A673 (cell line): ENCODE measurements around the gene XDH. TPM values are rescaled to one million over a fixed set of nuclear protein-coding genes. Genes with fewer than 3 reads are reported as not detected.

ENCODE experiments used
- BruUV-seq: library from RNA; stranded (reverse); fragments of 400-500 nt; replicated peaks from 2 replicates; lab custom pipeline; 2021; lab: Mats Ljungman, UMichigan
- CTCF ChIA-PET: fragments of 300-600 bp; sonication (Branson Sonifier 250); formaldehyde crosslinking; loops from one replicate; lab custom pipeline; 2022; ENCODE audit warnings: antibody characterized with exemption; lab: Charles Lee
- POLR2A ChIA-PET: fragments of 300-600 bp; sonication (Branson Sonifier 250); formaldehyde crosslinking; loops from one replicate; lab custom pipeline; 2022; ENCODE audit warnings: antibody characterized with exemption; ENCODE audit not compliant: low non-redundant PET; lab: Charles Lee
- DNase-seq: peaks from one replicate; pipeline ENCODE4 v3.0.0-alpha.2; 2015; ENCODE audit warnings: low spot score
- H3K27ac ChIP-seq: fragments of 200-600 bp; sonication (generic); 2 replicates; pipeline ENCODE4 v1.5.1; 2016; ENCODE audit warnings: mixed run types, low read depth, mild to moderate bottlenecking, mixed read lengths, antibody characterized with exemption, low read length; ENCODE audit not compliant: poor library complexity, severe bottlenecking
- H3K27me3 ChIP-seq: fragments of 200-600 bp; sonication (generic); replicated peaks from 2 replicates; pipeline ENCODE4 v1.6.1; 2017; ENCODE audit warnings: mixed run types, low read depth, mild to moderate bottlenecking, mixed read lengths, antibody characterized with exemption, low read length; ENCODE audit not compliant: insufficient read depth, poor library complexity
- H3K36me3 ChIP-seq: fragments of 200-600 bp; sonication (generic); 2 replicates; pipeline ENCODE4 v1.6.1; 2016; ENCODE audit warnings: mixed run types, mild to moderate bottlenecking, mixed read lengths, antibody characterized with exemption, low read length; ENCODE audit not compliant: insufficient read depth, poor library complexity, severe bottlenecking
- H3K4me1 ChIP-seq: fragments of 200-600 bp; sonication (generic); 2 replicates; pipeline ENCODE4 v1.6.1; 2017; ENCODE audit warnings: mixed run types, mild to moderate bottlenecking, mixed read lengths, antibody characterized with exemption, low read length; ENCODE audit not compliant: insufficient read depth, poor library complexity, severe bottlenecking
- H3K4me3 ChIP-seq: fragments of 200-600 bp; sonication (generic); 2 replicates; pipeline ENCODE4 v1.5.1; 2016; ENCODE audit warnings: low read depth, mixed run types, mild to moderate bottlenecking, mixed read lengths, low read length; ENCODE audit not compliant: poor library complexity, severe bottlenecking
- H3K9me3 ChIP-seq: fragments of 200-600 bp; sonication (generic); 2 replicates; pipeline ENCODE4 v1.6.1; 2016; ENCODE audit warnings: mixed run types, low read depth, mild to moderate bottlenecking, mixed read lengths, antibody characterized with exemption, low read length; ENCODE audit not compliant: poor library complexity, severe bottlenecking
- EZH2 ChIP-seq: fragments of 200-600 bp; sonication (generic); IDR thresholded peaks from 2 replicates; pipeline ENCODE4 v1.6.1; 2017; ENCODE audit warnings: borderline replicate concordance, low read depth, mild to moderate bottlenecking, mixed read lengths, antibody characterized with exemption, low read length; ENCODE audit not compliant: poor library complexity, severe bottlenecking
- intact Hi-C: fragments of 100-400 bp; cut with micrococcal nuclease; formaldehyde crosslinking; loops from one replicate; pipeline ENCODE4 v1.10.0; 2022; ENCODE audit not compliant: unreplicated experiment
- total RNA-seq: library from RNA; stranded (reverse); gene quantifications from 2 replicates; pipeline ENCODE4 v1.2.3, GENCODE V29; 2021
- TF ChIP-seq, protein P1 (sequence below): fragments of 300-800, 200-600 bp; sonication (generic); conservative IDR thresholded peaks from 2 replicates; pipeline ENCODE4 v1.5.1; 2017; ENCODE audit warnings: low read depth, mild to moderate bottlenecking, antibody characterized with exemption, low read length, moderate library complexity, mixed read lengths

The XDH gene
- total RNA-seq, 1 experiment from 2014 or later = 0.19 TPM

DNA sequence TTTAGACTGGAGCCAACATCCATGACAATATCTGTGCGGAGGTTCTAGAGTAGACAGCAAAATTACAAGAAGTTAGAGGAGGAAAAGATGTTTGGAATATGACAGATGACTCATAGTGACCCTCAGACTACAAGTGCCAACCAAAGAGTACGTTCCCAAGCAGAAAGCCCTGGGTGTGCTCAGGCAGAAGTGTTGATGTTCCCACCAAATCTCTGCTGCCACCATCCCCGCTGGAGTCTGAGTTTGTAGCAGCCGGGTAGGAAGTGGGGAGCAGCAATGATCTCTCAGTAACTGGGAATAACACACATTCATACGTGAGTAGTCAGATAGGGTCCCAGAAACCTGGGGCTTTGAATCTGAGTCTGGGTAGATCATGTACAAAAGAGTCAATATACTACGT, 73.2 kb downstream of the XDH start:
- H3K9me3 ChIP-seq = no peaks in the 10 kb centered on the region
- no peak for DNase-seq
- no peaks in the 10 kb centered on the region for H3K27me3 ChIP-seq
- POLR2A ChIA-PET = no interaction called here
- no peak for TF ChIP-seq EZH2
- TF ChIP-seq, protein P1, sequence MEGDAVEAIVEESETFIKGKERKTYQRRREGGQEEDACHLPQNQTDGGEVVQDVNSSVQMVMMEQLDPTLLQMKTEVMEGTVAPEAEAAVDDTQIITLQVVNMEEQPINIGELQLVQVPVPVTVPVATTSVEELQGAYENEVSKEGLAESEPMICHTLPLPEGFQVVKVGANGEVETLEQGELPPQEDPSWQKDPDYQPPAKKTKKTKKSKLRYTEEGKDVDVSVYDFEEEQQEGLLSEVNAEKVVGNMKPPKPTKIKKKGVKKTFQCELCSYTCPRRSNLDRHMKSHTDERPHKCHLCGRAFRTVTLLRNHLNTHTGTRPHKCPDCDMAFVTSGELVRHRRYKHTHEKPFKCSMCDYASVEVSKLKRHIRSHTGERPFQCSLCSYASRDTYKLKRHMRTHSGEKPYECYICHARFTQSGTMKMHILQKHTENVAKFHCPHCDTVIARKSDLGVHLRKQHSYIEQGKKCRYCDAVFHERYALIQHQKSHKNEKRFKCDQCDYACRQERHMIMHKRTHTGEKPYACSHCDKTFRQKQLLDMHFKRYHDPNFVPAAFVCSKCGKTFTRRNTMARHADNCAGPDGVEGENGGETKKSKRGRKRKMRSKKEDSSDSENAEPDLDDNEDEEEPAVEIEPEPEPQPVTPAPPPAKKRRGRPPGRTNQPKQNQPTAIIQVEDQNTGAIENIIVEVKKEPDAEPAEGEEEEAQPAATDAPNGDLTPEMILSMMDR = no peak
- intact Hi-C loops = no loop called here
- no peak overlapping the region for H3K27ac ChIP-seq
- H3K36me3 ChIP-seq = no peaks in the 10 kb centered on the region
- H3K4me1 ChIP-seq = no peaks in the 10 kb centered on the region
- BruUV-seq = no TSS peak
- CTCF ChIA-PET = no interaction called here
- no peak overlapping the region for H3K4me3 ChIP-seq

GRCh38 chr2:31339696-31340095, 74.8 kb downstream of the XDH start:
- intact Hi-C loops = no loop called here

GRCh38 chr2:31337860-31338259, 76.7 kb downstream of the XDH start:
- H3K27me3 ChIP-seq = no peaks in the 10 kb centered on the region
- H3K36me3 ChIP-seq = no peaks in the 10 kb centered on the region
- no peaks in the 10 kb centered on the region for H3K9me3 ChIP-seq
- CTCF ChIA-PET = no interaction called here
- H3K4me1 ChIP-seq = no peaks in the 10 kb centered on the region
- POLR2A ChIA-PET = no interaction called here
- no TSS peak for BruUV-seq
- intact Hi-C loops = no loop called here
- H3K27ac ChIP-seq = no peak overlapping the region
- no peak for DNase-seq
- no peak overlapping the region for H3K4me3 ChIP-seq
- no peak for TF ChIP-seq EZH2
- TF ChIP-seq, protein P1 = no peak

More at GRCh38 chr2:31339696-31340095, 74.8 kb downstream of the XDH start:
- no peak overlapping the region for H3K4me3 ChIP-seq
- ChIA-PET CTCF (interaction anchor here (0.8 kb wide), 1 partner anchor 77 kb away, joined by 3 read pairs; no protein-coding TSS in a partner anchor), POLR2A (no interaction called here)
- no peak overlapping the region for H3K27ac ChIP-seq
- BruUV-seq = no TSS peak
- no peaks in the 10 kb centered on the region for H3K27me3 ChIP-seq
- H3K4me1 ChIP-seq = no peaks in the 10 kb centered on the region
- TF ChIP-seq, protein P1 = no peak
- TF ChIP-seq EZH2 = no peak
- H3K36me3 ChIP-seq = no peaks in the 10 kb centered on the region
- H3K9me3 ChIP-seq = no peaks in the 10 kb centered on the region
- DNase-seq = no peak
